Activated CD4-positive, CD25-positive, alpha-beta regulatory T cell (primary cell): ENCODE data around the gene OR1I1.

ENCODE experiments used
- DNase-seq, 4 experiments: peaks; one replicate each; lab custom pipeline; 2025; lab: John Stamatoyannopoulos, UW

OR1I1 gene

GRCh38 chr19:15098460-15098859, 16.4 kb downstream of the OR1I1 start:
- DNase-seq: no peak

DNA sequence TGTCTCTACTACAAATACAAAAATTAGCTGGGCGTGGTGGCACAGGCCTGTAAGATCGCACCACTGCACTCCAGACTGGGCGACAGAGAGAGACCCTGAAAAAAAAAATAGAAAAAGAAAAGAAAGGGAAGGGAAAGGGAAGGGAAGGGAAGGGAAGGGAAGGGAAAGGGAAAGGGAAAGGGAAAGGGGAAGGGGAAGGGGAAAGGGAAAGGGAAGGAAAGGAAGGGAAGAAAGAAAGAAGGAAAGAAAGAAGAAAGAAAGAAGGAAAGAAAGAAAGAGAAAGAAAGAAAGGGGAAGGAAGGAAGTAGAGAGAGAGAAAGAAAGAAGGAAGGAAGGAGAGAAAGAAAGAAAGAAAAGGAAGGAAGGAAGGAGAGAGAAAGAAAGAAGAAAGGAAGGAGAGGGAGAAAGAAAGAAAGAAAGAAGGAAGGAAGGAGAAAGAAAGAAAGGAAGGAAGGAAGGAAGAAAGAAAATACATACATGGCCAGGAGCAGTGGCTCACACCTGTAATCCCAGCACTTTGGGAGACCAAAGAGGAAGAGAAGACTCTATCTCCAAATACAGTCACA, 17.1 kb downstream of the OR1I1 start:
- DNase-seq: no peak

- peak in 1 of 4 experiments; percentile 26 for DNase-seq
Observed at GRCh38 chr19:15101479-15102082, 19.6 kb downstream of the OR1I1 start.

- no peak for DNase-seq
Observed at GRCh38 chr19:15104003-15104402, 22.0 kb downstream of the OR1I1 start.

- DNase-seq: no peak
Observed at GRCh38 chr19:15104411-15104810, 22.4 kb downstream of the OR1I1 start.

DNA sequence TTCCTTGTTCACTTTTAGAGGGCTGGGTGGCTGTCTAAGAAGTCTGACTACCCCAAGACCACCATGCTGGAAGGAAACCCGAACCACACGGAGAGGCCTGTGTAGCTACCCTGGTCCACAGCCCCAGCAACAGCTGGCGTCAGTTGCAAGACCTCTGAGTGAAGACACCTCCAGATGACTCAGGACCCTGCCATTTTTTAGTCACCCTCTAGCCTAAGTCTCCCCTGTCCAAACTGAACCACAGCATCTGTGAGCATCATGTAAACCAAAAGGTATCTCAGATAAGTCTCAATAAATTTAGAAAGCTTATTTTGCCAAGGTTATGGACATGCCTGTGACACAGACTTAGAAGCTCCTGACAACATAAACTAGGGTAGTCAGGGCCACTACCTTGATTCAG, 23.0 kb downstream of the OR1I1 start:
- DNase-seq: no peak

DNA sequence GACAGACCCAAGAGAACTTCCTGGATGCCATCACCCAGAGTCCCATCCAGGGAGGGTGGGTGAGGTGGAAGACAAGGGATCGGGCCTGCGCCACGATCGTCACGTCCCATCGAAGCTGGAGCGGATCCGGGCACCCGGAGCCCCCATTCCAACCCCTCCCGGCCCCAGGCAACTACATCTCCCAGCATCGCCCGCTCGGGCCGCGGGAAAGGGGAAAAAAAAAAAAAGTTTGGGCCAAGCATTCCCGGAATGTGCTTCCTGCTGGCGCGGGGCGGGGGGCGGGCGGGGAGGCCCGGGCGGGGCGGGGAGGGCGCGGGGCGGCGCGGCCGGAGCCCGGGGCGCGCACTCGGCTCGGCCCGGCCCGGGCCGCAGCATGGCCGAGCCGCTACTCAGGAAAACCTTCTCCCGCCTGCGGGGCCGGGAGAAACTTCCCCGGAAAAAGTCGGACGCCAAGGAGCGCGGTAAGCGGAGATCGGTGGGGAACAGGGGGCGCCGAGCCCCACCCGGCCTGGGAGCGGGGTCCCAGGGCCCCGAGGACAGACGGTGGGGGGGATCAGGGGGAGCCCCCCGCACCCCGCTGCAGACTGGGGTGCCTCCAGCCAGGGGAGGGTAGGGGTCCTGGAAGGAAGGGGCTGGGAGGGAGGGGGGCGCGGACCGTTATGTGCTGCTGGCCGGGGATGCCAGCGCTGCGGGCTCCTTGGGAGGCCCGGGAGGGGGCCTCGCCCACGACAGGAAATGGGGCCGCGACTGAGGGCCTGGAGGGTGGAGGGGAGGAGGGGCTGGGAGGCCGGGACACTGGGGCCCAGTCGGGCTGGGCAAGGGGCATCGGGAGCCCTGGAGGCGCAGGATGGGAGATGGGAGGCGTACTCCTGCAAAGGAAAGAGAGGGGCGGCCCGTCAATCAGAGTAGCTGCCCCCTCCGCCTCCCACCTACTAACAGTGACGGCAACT, 25.3 kb downstream of the OR1I1 start, which contains the start of gene SYDE1:
Gene SYDE1, plus strand, starts transcription at position 341 of the 950 bp plus-strand sequence. Its CDS starts 33 bp downstream, at position 374.
- no peak for DNase-seq

GRCh38 chr19:15108145-15108844, 26.3 kb downstream of the OR1I1 start:
- DNase-seq: no peak

DNA sequence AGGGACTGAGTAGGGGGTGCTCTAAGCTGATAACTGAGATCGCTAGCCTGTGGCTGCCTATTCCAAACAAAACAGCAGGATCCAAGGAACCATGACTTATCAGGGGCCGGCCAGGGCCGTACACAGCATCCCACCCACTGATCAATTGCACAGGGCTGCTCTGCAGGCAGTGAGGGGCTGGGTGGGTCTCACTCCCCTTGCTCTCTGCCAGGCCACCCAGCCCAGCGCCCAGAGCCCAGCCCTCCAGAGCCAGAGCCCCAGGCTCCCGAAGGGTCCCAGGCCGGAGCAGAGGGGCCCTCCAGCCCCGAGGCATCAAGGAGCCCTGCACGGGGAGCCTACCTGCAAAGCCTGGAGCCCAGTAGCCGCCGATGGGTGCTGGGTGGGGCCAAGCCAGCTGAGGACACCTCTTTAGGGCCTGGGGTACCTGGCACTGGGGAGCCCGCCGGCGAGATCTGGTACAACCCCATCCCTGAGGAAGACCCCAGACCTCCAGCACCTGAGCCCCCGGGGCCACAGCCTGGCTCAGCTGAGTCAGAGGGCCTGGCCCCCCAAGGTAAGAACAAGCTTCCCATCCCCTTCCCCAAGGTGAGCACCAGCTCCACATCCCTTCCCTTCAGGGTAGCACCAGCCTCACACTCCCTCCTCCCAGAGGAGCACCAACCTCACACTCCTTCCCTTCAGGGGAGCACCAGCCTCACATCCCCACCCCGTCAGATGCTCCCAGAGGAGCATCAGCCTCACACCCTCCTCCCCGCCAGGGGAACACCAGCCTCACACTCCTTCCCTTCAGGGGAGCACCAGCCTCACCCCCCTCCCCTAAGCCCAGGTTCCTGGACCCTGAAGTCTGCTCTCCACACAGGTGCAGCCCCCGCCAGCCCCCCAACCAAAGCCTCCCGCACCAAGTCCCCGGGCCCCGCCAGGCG, 27.1 kb downstream of the OR1I1 start:
- DNase-seq: no peak

- no peak for DNase-seq
Observed at GRCh38 chr19:15109768-15110417, 27.9 kb downstream of the OR1I1 start.

GRCh38 chr19:15110418-15110815, 28.4 kb downstream of the OR1I1 start:
- DNase-seq: no peak

DNA sequence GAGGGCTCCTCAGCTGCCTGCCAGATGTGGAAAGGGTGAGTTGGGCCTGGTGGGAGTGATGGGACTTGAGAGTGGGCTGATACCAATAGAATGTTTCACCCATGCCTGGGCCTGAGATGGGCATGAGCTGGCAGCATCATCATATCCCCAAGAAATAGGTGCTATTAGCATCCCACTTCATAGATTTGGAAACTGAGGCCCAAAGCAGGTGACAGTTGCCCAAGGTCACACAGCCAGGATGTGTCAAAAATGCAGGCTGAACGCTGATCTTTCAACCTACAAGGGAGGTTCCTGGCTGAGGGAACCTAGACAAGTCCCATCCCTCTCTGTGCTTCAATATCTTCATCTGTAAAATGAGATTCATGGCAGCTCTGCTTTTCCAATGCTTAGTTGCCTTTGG, 29.7 kb downstream of the OR1I1 start:
- no peak for DNase-seq

DNA sequence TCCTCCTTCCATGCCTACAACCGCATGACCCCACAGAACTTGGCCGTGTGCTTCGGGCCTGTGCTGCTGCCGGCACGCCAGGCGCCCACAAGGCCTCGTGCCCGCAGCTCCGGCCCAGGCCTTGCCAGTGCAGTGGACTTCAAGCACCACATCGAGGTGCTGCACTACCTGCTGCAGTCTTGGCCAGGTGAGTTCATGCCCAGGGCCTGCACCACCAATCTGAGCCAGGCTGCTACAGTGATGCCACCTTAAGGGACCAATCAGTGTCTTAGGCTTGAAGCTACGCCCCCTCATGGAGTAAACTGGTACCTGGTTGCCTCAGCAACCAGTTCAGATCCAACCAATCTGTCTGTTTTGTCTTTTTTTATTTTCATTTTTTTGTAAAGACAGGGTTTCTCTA, 30.4 kb downstream of the OR1I1 start:
- no peak for DNase-seq

DNA sequence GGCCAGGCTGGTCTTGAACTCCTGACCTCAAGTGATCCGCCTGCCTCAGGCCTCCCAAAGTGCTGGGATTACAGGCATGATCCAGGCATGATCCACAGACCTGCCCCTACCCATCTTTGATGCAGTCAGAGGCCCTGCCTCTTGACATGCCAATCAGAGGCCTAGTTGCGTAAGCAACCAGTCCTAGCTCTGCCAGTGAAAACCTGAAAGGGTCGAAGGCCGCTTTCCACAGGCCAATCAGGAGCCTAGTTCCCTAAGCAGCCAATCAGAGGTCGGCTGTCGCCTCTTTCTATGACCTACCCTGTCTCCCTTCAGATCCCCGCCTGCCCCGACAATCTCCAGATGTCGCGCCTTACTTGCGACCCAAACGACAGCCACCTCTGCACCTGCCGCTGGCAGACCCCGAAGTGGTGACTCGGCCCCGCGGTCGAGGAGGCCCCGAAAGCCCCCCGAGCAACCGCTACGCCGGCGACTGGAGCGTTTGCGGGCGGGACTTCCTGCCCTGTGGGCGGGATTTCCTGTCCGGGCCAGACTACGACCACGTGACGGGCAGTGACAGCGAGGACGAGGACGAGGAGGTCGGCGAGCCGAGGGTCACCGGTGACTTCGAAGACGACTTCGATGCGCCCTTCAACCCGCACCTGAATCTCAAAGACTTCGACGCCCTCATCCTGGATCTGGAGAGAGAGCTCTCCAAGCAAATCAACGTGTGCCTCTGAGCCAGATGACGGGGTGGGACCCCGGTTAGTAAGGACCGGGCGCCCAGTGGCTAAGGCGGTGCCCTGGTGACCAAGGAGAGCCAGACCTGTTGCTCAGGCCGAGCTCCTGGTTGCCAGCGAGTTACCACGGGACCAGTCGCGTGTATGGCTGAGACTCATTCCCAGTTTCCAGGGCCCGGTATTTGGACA, 31.5 kb downstream of the OR1I1 start:
- DNase-seq: no peak

- DNase-seq: no peak
Observed at GRCh38 chr19:15114153-15114540, 32.1 kb downstream of the OR1I1 start.

- DNase-seq: no peak
Observed at GRCh38 chr19:15115080-15115479, 33.1 kb downstream of the OR1I1 start.

GRCh38 chr19:15115762-15116615, 34.0 kb downstream of the OR1I1 start:
- DNase-seq: no peak

GRCh38 chr19:15116856-15117255, 34.8 kb downstream of the OR1I1 start:
- DNase-seq: no peak

DNA sequence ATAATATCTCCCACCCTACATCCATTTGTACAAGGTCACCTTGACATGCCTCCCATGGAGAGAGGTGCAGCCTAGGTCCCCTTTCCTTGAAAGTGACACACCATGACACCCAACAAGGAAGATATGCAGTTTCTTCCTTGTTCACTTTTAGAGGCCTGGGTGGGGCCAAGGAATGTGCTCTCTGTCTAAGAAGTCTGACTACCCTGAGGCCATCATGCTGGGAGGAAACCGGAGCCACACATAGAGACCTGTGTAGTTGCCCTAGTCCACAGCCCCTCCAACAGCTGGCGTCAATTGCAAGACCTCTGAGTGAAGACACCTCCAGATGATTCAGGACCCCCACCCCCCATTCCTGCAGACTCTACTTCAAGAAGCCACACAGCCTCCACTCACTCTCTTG, 36.2 kb downstream of the OR1I1 start:
- no peak for DNase-seq
